WTC11 (cell line): Measurements from ENCODE around the gene SNTB2. TPM values are rescaled to one million over a fixed set of nuclear protein-coding genes. Genes with fewer than 3 reads are reported as not detected.
A peak's percentile ranks its signal among the peaks of the same experiment; 100 is the strongest.

Experiments
- ATAC-seq: fragments of 200-7000 bp; cut with Tn5 transposase; 2 replicates; pipeline ENCODE4 v1.10.0; 2021; ENCODE audit warnings: mild to moderate bottlenecking, moderate library complexity
- CTCF ChIA-PET: fragments of 300-600 bp; sonication (Branson Sonifier 250); formaldehyde crosslinking; loops from one replicate; lab custom pipeline; 2021; ENCODE audit warnings: antibody characterized with exemption; lab: Charles Lee
- POLR2A ChIA-PET: fragments of 350-600 bp; sonication (Branson Sonifier 250); formaldehyde crosslinking; loops from one replicate; lab custom pipeline; 2021; ENCODE audit warnings: antibody characterized with exemption; lab: Charles Lee
- DNase-seq: peaks from one replicate; pipeline ENCODE4 v3.0.0; 2021; ENCODE audit warnings: low spot score
- H3K27ac Mint-ChIP-seq: 2 replicates; pipeline ENCODE4 v1.8.0; 2021; ENCODE audit warnings: mixed read lengths
- H3K27me3 Mint-ChIP-seq: 2 replicates; pipeline ENCODE4 v1.8.0; 2021; ENCODE audit warnings: low read depth, mild to moderate bottlenecking, moderate library complexity, mixed read lengths
- H3K36me3 Mint-ChIP-seq: 2 replicates; pipeline ENCODE4 v1.8.0; 2021; ENCODE audit warnings: mixed read lengths
- H3K4me1 Mint-ChIP-seq: 2 replicates; pipeline ENCODE4 v1.8.0; 2022; ENCODE audit warnings: mixed read lengths
- H3K4me3 Mint-ChIP-seq: 2 replicates; pipeline ENCODE4 v1.8.0; 2021; ENCODE audit warnings: mild to moderate bottlenecking, moderate library complexity, mixed read lengths
- H3K9me3 Mint-ChIP-seq: 2 replicates; pipeline ENCODE4 v1.8.0; 2021; ENCODE audit warnings: mixed read lengths
- AFF4 ChIP-seq: sonication (generic); formaldehyde crosslinking; IDR thresholded peaks from 2 replicates; pipeline ENCODE4 v1.8.1; 2023; ENCODE audit warnings: mild to moderate bottlenecking, missing genetic modification reagents, borderline replicate concordance
- ATF3 ChIP-seq: sonication (generic); formaldehyde crosslinking; conservative IDR thresholded peaks from 2 replicates; pipeline ENCODE4 v1.8.1; 2022; ENCODE audit warnings: mild to moderate bottlenecking, missing genetic modification reagents
- ESRRA ChIP-seq: sonication (generic); formaldehyde crosslinking; IDR thresholded peaks from 2 replicates; pipeline ENCODE4 v1.8.1; 2022; ENCODE audit warnings: mild to moderate bottlenecking, missing genetic modification reagents, borderline replicate concordance
- FOXK1 ChIP-seq: sonication (generic); formaldehyde crosslinking; IDR thresholded peaks from 2 replicates; pipeline ENCODE4 v1.8.0; 2022; ENCODE audit warnings: mild to moderate bottlenecking, moderate library complexity, missing genetic modification reagents
- FOXP1 ChIP-seq: sonication (generic); formaldehyde crosslinking; IDR thresholded peaks from 2 replicates; pipeline ENCODE4 v1.8.0; 2022; ENCODE audit warnings: missing genetic modification reagents, mild to moderate bottlenecking, moderate library complexity, borderline replicate concordance
- GABPB1 ChIP-seq: sonication (generic); formaldehyde crosslinking; IDR thresholded peaks from 2 replicates; pipeline ENCODE4 v1.8.1; 2023; ENCODE audit warnings: mild to moderate bottlenecking, missing genetic modification reagents
- HMGA2 ChIP-seq: fragments of 250-450 bp; sonication (Bioruptor Pico); IDR thresholded peaks from 2 replicates; pipeline ENCODE4 v1.4.0; 2021; ENCODE audit warnings: mild to moderate bottlenecking, moderate library complexity
- MYBL2 ChIP-seq: sonication (generic); formaldehyde crosslinking; IDR thresholded peaks from 2 replicates; pipeline ENCODE4 v1.8.1; 2023; ENCODE audit warnings: mild to moderate bottlenecking, moderate library complexity, missing genetic modification reagents
- NFE2L1 ChIP-seq: sonication (generic); formaldehyde crosslinking; IDR thresholded peaks from 2 replicates; pipeline ENCODE4 v1.8.1; 2023; ENCODE audit warnings: missing genetic modification reagents
- PRDM15 ChIP-seq: sonication (generic); formaldehyde crosslinking; IDR thresholded peaks from 2 replicates; pipeline ENCODE4 v1.8.0; 2022; ENCODE audit warnings: missing genetic modification reagents
- TEAD4 ChIP-seq: sonication (generic); formaldehyde crosslinking; IDR thresholded peaks from 2 replicates; pipeline ENCODE4 v1.8.0; 2022; ENCODE audit warnings: mild to moderate bottlenecking, missing genetic modification reagents
- TP53 ChIP-seq: sonication (generic); formaldehyde crosslinking; IDR thresholded peaks from 2 replicates; pipeline ENCODE4 v1.8.1; 2023; ENCODE audit warnings: mild to moderate bottlenecking, missing genetic modification reagents
- ZNF219 ChIP-seq: sonication (generic); formaldehyde crosslinking; IDR thresholded peaks from 2 replicates; pipeline ENCODE4 v1.8.0; 2023; ENCODE audit warnings: missing genetic modification reagents, mild to moderate bottlenecking, borderline replicate concordance
- total RNA-seq: library from RNA; stranded (reverse); gene quantifications from 3 replicates; pipeline ENCODE4 v1.2.3, GENCODE V29; 2021
- TF ChIP-seq, protein P1 (sequence below): fragments of 250-450 bp; sonication (Bioruptor Pico); IDR thresholded peaks from 2 replicates; pipeline ENCODE4 v1.9.0; 2021; ENCODE audit warnings: mild to moderate bottlenecking
- TF ChIP-seq, protein P2 (sequence below): fragments of 250-450 bp; sonication (Bioruptor Pico); IDR thresholded peaks from 2 replicates; pipeline ENCODE4 v1.9.0; 2021; ENCODE audit warnings: mild to moderate bottlenecking, borderline replicate concordance
- TF ChIP-seq, protein P3 (sequence below): sonication (generic); formaldehyde crosslinking; IDR thresholded peaks from 2 replicates; pipeline ENCODE4 v1.8.1; 2023; ENCODE audit warnings: mild to moderate bottlenecking, missing genetic modification reagents, moderate library complexity
- TF ChIP-seq, protein P4 (sequence below): sonication (generic); formaldehyde crosslinking; IDR thresholded peaks from 2 replicates; pipeline ENCODE4 v1.8.0; 2022; ENCODE audit warnings: mild to moderate bottlenecking, missing genetic modification reagents

The SNTB2 gene
- total RNA-seq, 1 experiment from 2014 or later = 23.7 TPM

- no peak for TF ChIP-seq AFF4 (CRISPR knock-in tag)
- TF ChIP-seq, protein P1, sequence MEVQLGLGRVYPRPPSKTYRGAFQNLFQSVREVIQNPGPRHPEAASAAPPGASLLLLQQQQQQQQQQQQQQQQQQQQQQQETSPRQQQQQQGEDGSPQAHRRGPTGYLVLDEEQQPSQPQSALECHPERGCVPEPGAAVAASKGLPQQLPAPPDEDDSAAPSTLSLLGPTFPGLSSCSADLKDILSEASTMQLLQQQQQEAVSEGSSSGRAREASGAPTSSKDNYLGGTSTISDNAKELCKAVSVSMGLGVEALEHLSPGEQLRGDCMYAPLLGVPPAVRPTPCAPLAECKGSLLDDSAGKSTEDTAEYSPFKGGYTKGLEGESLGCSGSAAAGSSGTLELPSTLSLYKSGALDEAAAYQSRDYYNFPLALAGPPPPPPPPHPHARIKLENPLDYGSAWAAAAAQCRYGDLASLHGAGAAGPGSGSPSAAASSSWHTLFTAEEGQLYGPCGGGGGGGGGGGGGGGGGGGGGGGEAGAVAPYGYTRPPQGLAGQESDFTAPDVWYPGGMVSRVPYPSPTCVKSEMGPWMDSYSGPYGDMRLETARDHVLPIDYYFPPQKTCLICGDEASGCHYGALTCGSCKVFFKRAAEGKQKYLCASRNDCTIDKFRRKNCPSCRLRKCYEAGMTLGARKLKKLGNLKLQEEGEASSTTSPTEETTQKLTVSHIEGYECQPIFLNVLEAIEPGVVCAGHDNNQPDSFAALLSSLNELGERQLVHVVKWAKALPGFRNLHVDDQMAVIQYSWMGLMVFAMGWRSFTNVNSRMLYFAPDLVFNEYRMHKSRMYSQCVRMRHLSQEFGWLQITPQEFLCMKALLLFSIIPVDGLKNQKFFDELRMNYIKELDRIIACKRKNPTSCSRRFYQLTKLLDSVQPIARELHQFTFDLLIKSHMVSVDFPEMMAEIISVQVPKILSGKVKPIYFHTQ (CRISPR knock-in tag) = no peak
- TF ChIP-seq, protein P2, sequence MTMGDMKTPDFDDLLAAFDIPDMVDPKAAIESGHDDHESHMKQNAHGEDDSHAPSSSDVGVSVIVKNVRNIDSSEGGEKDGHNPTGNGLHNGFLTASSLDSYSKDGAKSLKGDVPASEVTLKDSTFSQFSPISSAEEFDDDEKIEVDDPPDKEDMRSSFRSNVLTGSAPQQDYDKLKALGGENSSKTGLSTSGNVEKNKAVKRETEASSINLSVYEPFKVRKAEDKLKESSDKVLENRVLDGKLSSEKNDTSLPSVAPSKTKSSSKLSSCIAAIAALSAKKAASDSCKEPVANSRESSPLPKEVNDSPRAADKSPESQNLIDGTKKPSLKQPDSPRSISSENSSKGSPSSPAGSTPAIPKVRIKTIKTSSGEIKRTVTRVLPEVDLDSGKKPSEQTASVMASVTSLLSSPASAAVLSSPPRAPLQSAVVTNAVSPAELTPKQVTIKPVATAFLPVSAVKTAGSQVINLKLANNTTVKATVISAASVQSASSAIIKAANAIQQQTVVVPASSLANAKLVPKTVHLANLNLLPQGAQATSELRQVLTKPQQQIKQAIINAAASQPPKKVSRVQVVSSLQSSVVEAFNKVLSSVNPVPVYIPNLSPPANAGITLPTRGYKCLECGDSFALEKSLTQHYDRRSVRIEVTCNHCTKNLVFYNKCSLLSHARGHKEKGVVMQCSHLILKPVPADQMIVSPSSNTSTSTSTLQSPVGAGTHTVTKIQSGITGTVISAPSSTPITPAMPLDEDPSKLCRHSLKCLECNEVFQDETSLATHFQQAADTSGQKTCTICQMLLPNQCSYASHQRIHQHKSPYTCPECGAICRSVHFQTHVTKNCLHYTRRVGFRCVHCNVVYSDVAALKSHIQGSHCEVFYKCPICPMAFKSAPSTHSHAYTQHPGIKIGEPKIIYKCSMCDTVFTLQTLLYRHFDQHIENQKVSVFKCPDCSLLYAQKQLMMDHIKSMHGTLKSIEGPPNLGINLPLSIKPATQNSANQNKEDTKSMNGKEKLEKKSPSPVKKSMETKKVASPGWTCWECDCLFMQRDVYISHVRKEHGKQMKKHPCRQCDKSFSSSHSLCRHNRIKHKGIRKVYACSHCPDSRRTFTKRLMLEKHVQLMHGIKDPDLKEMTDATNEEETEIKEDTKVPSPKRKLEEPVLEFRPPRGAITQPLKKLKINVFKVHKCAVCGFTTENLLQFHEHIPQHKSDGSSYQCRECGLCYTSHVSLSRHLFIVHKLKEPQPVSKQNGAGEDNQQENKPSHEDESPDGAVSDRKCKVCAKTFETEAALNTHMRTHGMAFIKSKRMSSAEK (CRISPR knock-in tag) = no peak
- TF ChIP-seq FOXP1 (CRISPR knock-in tag) = 0 out of 2 replicates have a peak, but pooled peaks have one; percentile 44
- TF ChIP-seq MYBL2 (CRISPR knock-in tag) = no peak
- TF ChIP-seq NFE2L1 (CRISPR knock-in tag) = no peak
- TF ChIP-seq ESRRA = peak; percentile 71; the same call in 1 of the 2 replicates
- no peak for TF ChIP-seq TEAD4 (CRISPR knock-in tag)
- peak; percentile 76; the same call in 1 of the 2 replicates for TF ChIP-seq TP53 (CRISPR knock-in tag)
- TF ChIP-seq, protein P3, sequence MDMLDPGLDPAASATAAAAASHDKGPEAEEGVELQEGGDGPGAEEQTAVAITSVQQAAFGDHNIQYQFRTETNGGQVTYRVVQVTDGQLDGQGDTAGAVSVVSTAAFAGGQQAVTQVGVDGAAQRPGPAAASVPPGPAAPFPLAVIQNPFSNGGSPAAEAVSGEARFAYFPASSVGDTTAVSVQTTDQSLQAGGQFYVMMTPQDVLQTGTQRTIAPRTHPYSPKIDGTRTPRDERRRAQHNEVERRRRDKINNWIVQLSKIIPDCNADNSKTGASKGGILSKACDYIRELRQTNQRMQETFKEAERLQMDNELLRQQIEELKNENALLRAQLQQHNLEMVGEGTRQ = peak; percentile 47
Measured at GRCh38 chr16:69186642-69187445, at the start of gene SNTB2 (continued).

- ChIA-PET CTCF (no interaction called here), POLR2A (no interaction called here)
- H3K27me3 Mint-ChIP-seq = no peaks in the 10 kb centered on the region
- DNase-seq (no peak), ATAC-seq (no peak)
- peaks cover 13% of the 10 kb centered on the region for H3K4me1 Mint-ChIP-seq
- H3K36me3 Mint-ChIP-seq = peaks cover 74% of the 10 kb centered on the region
- H3K27ac Mint-ChIP-seq = peak overlapping the region; percentile 71
- no peak overlapping the region for H3K4me3 Mint-ChIP-seq
- H3K9me3 Mint-ChIP-seq = no peaks in the 10 kb centered on the region
- TF ChIP-seq, protein P4, sequence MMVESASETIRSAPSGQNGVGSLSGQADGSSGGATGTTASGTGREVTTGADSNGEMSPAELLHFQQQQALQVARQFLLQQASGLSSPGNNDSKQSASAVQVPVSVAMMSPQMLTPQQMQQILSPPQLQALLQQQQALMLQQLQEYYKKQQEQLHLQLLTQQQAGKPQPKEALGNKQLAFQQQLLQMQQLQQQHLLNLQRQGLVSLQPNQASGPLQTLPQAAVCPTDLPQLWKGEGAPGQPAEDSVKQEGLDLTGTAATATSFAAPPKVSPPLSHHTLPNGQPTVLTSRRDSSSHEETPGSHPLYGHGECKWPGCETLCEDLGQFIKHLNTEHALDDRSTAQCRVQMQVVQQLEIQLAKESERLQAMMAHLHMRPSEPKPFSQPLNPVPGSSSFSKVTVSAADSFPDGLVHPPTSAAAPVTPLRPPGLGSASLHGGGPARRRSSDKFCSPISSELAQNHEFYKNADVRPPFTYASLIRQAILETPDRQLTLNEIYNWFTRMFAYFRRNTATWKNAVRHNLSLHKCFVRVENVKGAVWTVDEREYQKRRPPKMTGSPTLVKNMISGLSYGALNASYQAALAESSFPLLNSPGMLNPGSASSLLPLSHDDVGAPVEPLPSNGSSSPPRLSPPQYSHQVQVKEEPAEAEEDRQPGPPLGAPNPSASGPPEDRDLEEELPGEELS (CRISPR knock-in tag) = no peak
- TF ChIP-seq FOXK1 (CRISPR knock-in tag) (no peak), ZNF219 (CRISPR knock-in tag) (no peak), FOXP1 (CRISPR knock-in tag) (no peak), ATF3 (no peak), PRDM15 (CRISPR knock-in tag) (no peak), HMGA2 (no peak), GABPB1 (no peak)
Measured at GRCh38 chr16:69138608-69139007, 48.4 kb upstream of the SNTB2 start.
